ENCODE data around the gene PPWD1.

- no peak for TF ChIP-seq CTCF (IDR thresholded peaks at IDR 0.05)
- no peak for TF ChIP-seq EP300 (IDR thresholded peaks at IDR 0.05)
- no peak for TF ChIP-seq POLR2AphosphoS5 (IDR thresholded peaks at IDR 0.05)
- no peak for TF ChIP-seq POLR2A (IDR thresholded peaks at IDR 0.05)
Observed at GRCh38 chr5:65530904-65531303, 32.2 kb upstream of the PPWD1 start.
